ENCODE measurements around the gene IFITM1. TPM values are rescaled to one million over a fixed set of nuclear protein-coding genes. Genes with fewer than 3 reads are reported as not detected.
A peak's percentile ranks its signal among the peaks of the same experiment; 100 is the strongest.

The IFITM1 gene
- total and polyA plus RNA-seq, 2 donors (not counting 3 experiments of a cell fraction or from before 2014, with no cell fraction given): 11.5 to 24.6 TPM

DNA sequence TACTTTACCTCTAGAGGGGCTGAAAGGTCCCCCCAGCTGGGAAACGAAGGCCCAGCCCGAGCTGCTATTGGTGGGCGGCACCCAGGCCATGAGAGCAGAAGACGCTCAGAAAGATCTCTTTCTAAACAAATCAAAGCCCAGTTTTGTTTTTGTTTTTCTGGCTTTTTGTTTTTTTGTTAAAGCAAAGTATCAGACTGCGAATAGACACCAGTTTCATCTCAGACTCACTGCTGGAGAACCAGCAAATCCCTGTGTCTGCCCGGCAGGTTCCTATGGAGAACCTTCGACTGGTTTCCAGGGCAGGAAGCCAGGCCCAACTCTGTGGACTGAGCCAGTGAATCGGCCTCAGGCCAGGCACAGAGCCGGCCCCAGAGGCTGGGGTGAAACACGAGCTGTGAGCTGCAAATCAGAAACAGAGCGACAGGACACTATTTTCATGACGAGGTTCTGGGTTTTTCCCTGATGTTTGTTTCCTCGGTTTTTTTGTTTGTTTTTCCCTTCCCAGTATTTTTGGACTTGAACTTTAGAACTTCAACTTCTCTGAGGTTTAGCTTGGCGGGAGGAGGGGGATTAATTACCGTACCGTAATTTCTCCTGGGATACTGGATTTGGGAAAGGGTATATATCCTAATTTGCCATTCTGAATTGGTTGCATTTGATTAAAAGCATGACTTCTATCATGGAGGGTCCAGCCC, 39.5 kb downstream of the IFITM1 start:
- intact Hi-C loops (cut with micrococcal nuclease) (no loop called here), dilution Hi-C loops (cut with MboI; ENCODE audit: extremely low pct_ligation_motif_present, low sequenced_read_pairs) (no loop called here)
- Histone ChIP-seq H3K27me3 (ENCODE audit: control insufficient read depth in 2 of 2, insufficient read depth in 2 of 2, low read length in 2 of 2) (no peaks in the 10 kb centered on the region), H3K9me1 (replicated peaks; ENCODE audit: control insufficient read depth, extremely low read depth, insufficient read depth, low read length) (no peaks in the 10 kb centered on the region), H3K9ac (replicated peaks; ENCODE audit: extremely low read depth, insufficient read depth, low read length) (no peak overlapping the region), H3K36me3 (ENCODE audit: control insufficient read depth in 2 of 2, extremely low read depth in 1 of 2, insufficient read depth in 2 of 2, low read length in 2 of 2) (no peaks in the 10 kb centered on the region), H2AFZ (ENCODE audit: low read depth, low read length) (peak overlapping the region; percentile 85), H3K4me2 (ENCODE audit: insufficient read depth, low read length) (no peak overlapping the region), H3K27ac (ENCODE audit: insufficient read depth, low read depth, low read length) (no peak overlapping the region), H3K9me3 (replicated peaks; ENCODE audit: control insufficient read depth, insufficient read depth, low read length) (no peaks in the 10 kb centered on the region), H3K4me3 (replicated peaks in 1 of 3; ENCODE audit: insufficient read depth in 1 of 3, low read depth in 1 of 3, low read length in 3 of 3) (no peak overlapping the region), H3K4me1 (ENCODE audit: control insufficient read depth, extremely low read depth, insufficient read depth, low read length) (peaks cover 8% of the 10 kb centered on the region), H4K20me1 (replicated peaks; ENCODE audit: control insufficient read depth, extremely low read depth, insufficient read depth, low read length) (no peaks in the 10 kb centered on the region), H3K79me2 (ENCODE audit: control insufficient read depth, insufficient read depth, low read length) (no peaks in the 10 kb centered on the region)
- no peak for FAIRE-seq
- ChIA-PET CTCF (no interaction called here), POLR2A (interaction anchor here (0.5 kb wide), 1 partner anchor 86 kb away, joined by 5 read pairs; no protein-coding TSS in a partner anchor)
- TF ChIP-seq POLR2A (IDR thresholded peaks at IDR 0.05; ENCODE audit: low read depth, low read length) (no peak), POLR2AphosphoS5 (IDR thresholded peaks at IDR 0.05; ENCODE audit: insufficient read depth, low read depth, low read length) (no peak), JUN (IDR thresholded peaks at IDR 0.05; ENCODE audit: borderline replicate concordance, insufficient read depth, insufficient read length, low read depth) (no peak), MYC (IDR thresholded peaks at IDR 0.05; ENCODE audit: low read depth, low read length) (no peak), EZH2 (IDR thresholded peaks at IDR 0.05; ENCODE audit: borderline replicate concordance, low read depth, low read length, severe bottlenecking) (no peak), FOS (IDR thresholded peaks at IDR 0.05; ENCODE audit: borderline replicate concordance, insufficient read depth, low read length) (no peak)
- TF ChIP-seq, protein P1, sequence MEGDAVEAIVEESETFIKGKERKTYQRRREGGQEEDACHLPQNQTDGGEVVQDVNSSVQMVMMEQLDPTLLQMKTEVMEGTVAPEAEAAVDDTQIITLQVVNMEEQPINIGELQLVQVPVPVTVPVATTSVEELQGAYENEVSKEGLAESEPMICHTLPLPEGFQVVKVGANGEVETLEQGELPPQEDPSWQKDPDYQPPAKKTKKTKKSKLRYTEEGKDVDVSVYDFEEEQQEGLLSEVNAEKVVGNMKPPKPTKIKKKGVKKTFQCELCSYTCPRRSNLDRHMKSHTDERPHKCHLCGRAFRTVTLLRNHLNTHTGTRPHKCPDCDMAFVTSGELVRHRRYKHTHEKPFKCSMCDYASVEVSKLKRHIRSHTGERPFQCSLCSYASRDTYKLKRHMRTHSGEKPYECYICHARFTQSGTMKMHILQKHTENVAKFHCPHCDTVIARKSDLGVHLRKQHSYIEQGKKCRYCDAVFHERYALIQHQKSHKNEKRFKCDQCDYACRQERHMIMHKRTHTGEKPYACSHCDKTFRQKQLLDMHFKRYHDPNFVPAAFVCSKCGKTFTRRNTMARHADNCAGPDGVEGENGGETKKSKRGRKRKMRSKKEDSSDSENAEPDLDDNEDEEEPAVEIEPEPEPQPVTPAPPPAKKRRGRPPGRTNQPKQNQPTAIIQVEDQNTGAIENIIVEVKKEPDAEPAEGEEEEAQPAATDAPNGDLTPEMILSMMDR (IDR thresholded peaks at IDR 0.05; ENCODE audit: extremely low read depth in 1 of 2, insufficient read depth in 1 of 2, low read depth in 1 of 2, low read length in 2 of 2): no peak
- no TSS peak for BruUV-seq (replicated peaks)
- DNase-seq (ENCODE audit: low read depth, low spot score): peak; percentile 49
